NT2/D1 (cell line): ENCODE data around the gene L2HGDH.

Experiments
- YY1 ChIP-seq: IDR thresholded peaks from 2 replicates; pipeline ENCODE4 v1.6.1; 2011; ENCODE audit not compliant: insufficient read length, insufficient read depth
- ZNF274 ChIP-seq: IDR thresholded peaks from 2 replicates; pipeline ENCODE4 v1.6.1; 2011; ENCODE audit warnings: mild to moderate bottlenecking, low read depth, low read length

DNA sequence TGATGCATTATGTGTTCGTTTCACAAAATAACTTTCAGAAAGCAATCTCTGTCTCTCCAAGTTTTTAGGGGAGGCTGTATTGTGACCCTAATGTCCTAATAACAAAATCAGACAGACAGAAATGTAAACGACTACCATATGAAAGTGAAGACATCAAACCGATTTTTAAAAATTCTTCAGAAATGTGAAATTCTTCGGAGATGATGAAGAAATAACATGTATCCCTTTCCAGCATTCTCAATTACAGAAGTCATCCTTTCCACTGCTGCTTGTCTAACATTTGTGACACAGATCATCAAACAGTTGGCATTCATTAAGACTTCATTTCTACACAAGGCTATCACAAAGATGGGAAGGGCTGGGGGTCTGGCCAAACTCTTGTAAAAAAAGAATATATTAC lies 41.1 kb upstream of the L2HGDH start:
- TF ChIP-seq YY1 = no peak
- TF ChIP-seq ZNF274 = no peak
